Osteoblast (primary cell): ENCODE measurements around the gene IFNW1. TPM values are rescaled to one million over a fixed set of nuclear protein-coding genes. Genes with fewer than 3 reads are reported as not detected.

Experiments used
- DNase-seq: peaks from one replicate; pipeline ENCODE4 v3.0.0; 2011; ENCODE audit warnings: low spot score, mixed read lengths; ENCODE audit not compliant: insufficient read length; ENCODE audit errors: missing footprints
- H2AFZ ChIP-seq: 2 replicates; pipeline ENCODE4 v1.6.0; 2011; ENCODE audit warnings: mild to moderate bottlenecking, low read length
- H3K27ac ChIP-seq: 2 replicates; pipeline ENCODE4 v1.5.1; 2011; ENCODE audit warnings: mild to moderate bottlenecking, low read depth, low read length, moderate library complexity
- H3K27me3 ChIP-seq: 2 replicates; pipeline ENCODE4 v1.6.0; 2012; ENCODE audit warnings: mild to moderate bottlenecking, control low read depth, inconsistent platforms, low read length, moderate library complexity; ENCODE audit not compliant: insufficient read depth
- H3K36me3 ChIP-seq: 2 replicates; pipeline ENCODE4 v1.5.1; 2011; ENCODE audit warnings: mild to moderate bottlenecking, low read length, control low read depth, moderate library complexity; ENCODE audit not compliant: insufficient read depth
- H3K4me1 ChIP-seq: 2 replicates; pipeline ENCODE4 v1.5.1; 2011; ENCODE audit warnings: mild to moderate bottlenecking, low read length, control low read depth, moderate library complexity; ENCODE audit not compliant: insufficient read depth
- H3K4me2 ChIP-seq: 2 replicates; pipeline ENCODE4 v1.6.0; 2011; ENCODE audit warnings: mild to moderate bottlenecking, low read length; ENCODE audit not compliant: insufficient read depth
- H3K4me3 ChIP-seq: fragments of 200-600 bp; sonication (generic); 3 replicates; pipeline ENCODE4 v1.5.1; 2012; ENCODE audit warnings: mild to moderate bottlenecking, low read length, inconsistent platforms; ENCODE audit not compliant: insufficient read depth
- H3K79me2 ChIP-seq: 2 replicates; pipeline ENCODE4 v1.6.0; 2012; ENCODE audit warnings: mild to moderate bottlenecking, low read length, control low read depth, inconsistent platforms; ENCODE audit not compliant: insufficient read depth
- H3K9me3 ChIP-seq: 2 replicates; pipeline ENCODE4 v1.5.1; 2011; ENCODE audit warnings: low read depth, low read length, control low read depth
- H4K20me1 ChIP-seq: 2 replicates; pipeline ENCODE4 v1.6.0; 2012; ENCODE audit warnings: mild to moderate bottlenecking, low read length, control low read depth; ENCODE audit not compliant: insufficient read depth
- small RNA-seq: library from RNA; depleted of rRNA; stranded (forward); fragments of <200 nt; gene quantifications from one replicate; pipeline ENCODE3, GENCODE V24; 2012
- total RNA-seq: library from RNA; depleted of rRNA; stranded (reverse); fragments of >200 nt; gene quantifications from 2 replicates; pipeline ENCODE4 v1.2.3, GENCODE V29; 2012
- TF ChIP-seq, protein P1 (sequence below): IDR thresholded peaks from 2 replicates; pipeline ENCODE4 v1.5.1; 2011; ENCODE audit warnings: mild to moderate bottlenecking, low read depth, low read length, moderate library complexity; ENCODE audit errors: extremely low read depth

Gene IFNW1
- total RNA-seq, 1 donor = not detected

DNA sequence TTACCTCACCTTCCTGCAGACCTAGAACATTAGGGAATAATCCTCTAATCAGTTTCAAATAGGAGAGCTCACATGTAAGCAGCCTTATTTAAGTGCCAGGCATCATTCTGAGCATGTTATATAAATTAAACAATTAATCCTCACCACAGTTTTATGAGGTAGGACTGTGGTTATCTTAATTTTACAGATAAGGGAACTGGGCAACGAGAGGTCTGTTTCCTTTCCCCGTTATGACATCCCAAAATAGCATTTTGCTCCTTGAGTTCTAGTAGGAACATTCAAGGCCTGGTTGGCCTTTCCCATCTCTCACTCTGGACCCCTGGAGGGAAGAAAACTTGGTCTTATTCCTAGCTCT, 44.8 kb downstream of the IFNW1 start:
- H3K27me3 ChIP-seq = no peaks in the 10 kb centered on the region
- no peak overlapping the region for H3K4me3 ChIP-seq
- no peak for DNase-seq
- peak overlapping the region; percentile 25 for H3K27ac ChIP-seq
- peak overlapping the region; percentile 64 for H3K4me2 ChIP-seq
- H4K20me1 ChIP-seq = no peaks in the 10 kb centered on the region
- no peaks in the 10 kb centered on the region for H3K36me3 ChIP-seq
- H3K4me1 ChIP-seq = peaks cover 11% of the 10 kb centered on the region
- no peaks in the 10 kb centered on the region for H3K79me2 ChIP-seq
- H2AFZ ChIP-seq = peak overlapping the region; percentile 90
- TF ChIP-seq, protein P1, sequence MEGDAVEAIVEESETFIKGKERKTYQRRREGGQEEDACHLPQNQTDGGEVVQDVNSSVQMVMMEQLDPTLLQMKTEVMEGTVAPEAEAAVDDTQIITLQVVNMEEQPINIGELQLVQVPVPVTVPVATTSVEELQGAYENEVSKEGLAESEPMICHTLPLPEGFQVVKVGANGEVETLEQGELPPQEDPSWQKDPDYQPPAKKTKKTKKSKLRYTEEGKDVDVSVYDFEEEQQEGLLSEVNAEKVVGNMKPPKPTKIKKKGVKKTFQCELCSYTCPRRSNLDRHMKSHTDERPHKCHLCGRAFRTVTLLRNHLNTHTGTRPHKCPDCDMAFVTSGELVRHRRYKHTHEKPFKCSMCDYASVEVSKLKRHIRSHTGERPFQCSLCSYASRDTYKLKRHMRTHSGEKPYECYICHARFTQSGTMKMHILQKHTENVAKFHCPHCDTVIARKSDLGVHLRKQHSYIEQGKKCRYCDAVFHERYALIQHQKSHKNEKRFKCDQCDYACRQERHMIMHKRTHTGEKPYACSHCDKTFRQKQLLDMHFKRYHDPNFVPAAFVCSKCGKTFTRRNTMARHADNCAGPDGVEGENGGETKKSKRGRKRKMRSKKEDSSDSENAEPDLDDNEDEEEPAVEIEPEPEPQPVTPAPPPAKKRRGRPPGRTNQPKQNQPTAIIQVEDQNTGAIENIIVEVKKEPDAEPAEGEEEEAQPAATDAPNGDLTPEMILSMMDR = no peak
- H3K9me3 ChIP-seq = no peaks in the 10 kb centered on the region

DNA sequence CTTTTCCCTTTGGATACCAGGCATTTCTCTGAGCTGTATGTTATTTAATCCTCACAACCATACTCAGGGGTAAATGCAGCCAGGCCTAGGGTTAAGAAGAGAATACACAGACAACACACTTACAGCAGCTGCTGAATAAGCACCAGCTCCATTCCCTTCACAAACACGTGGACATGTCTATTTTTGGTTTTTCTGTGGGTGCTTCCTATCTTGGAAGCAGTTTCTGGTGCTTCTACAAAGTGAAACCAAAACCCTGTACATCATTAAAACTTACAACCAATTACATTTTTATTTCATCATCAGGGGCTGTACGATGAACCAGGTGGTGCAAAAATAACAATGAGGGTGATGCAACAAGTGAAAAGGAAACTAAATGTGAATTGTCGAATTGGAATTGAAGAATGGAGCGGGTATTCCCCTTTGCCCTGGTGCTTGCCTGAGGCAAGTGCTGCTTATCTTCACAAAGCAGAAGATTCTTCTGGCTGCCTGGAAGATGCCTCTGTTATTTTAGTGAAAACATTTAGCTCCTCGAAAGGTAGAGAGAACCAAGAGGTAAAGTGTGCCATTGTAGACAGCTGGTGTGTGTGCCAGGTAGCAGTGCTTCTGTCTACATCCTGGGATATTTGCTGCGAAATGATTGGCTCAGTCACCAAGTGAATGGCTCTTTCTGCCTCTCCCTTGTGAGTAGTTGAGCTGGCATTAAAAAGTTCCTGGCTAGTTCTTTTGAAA, 45.3 kb downstream of the IFNW1 start:
- Histone ChIP-seq H3K4me2 (peak overlapping the region; percentile 64), H3K27ac (peak overlapping the region; percentile 25), H2AFZ (peak overlapping the region; percentile 90), H3K79me2 (no peaks in the 10 kb centered on the region), H3K9me3 (no peaks in the 10 kb centered on the region), H3K27me3 (no peaks in the 10 kb centered on the region), H3K4me1 (peaks cover 14% of the 10 kb centered on the region), H3K4me3 (peak overlapping the region; percentile 58), H3K36me3 (no peaks in the 10 kb centered on the region), H4K20me1 (no peaks in the 10 kb centered on the region)
- no peak for DNase-seq
- TF ChIP-seq, protein P1 = no peak

DNA sequence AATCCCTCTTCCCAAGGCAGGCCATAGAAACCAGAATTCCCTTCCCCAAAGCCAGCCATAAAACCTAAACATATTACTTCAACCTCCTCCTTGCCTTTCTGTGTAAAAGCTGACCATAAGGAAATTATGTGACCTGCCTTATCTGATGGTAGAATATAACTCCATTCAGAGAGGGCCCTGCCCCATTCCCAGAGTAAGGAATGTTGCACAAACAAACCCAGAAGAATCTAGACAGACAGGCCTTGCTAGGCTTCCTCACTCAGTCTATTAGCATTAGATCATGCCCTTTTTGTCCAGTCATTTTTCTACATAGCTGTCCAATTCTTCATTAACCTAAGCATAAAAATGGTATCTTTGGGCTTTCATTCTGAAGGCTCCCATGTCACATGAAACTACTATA, 46.1 kb downstream of the IFNW1 start:
- H2AFZ ChIP-seq = no peak overlapping the region
- peaks cover 14% of the 10 kb centered on the region for H3K4me1 ChIP-seq
- H3K9me3 ChIP-seq = no peaks in the 10 kb centered on the region
- H4K20me1 ChIP-seq = no peaks in the 10 kb centered on the region
- DNase-seq = no peak
- TF ChIP-seq, protein P1 = no peak
- H3K27me3 ChIP-seq = no peaks in the 10 kb centered on the region
- no peak overlapping the region for H3K4me2 ChIP-seq
- no peaks in the 10 kb centered on the region for H3K36me3 ChIP-seq
- no peak overlapping the region for H3K4me3 ChIP-seq
- no peak overlapping the region for H3K27ac ChIP-seq
- H3K79me2 ChIP-seq = no peaks in the 10 kb centered on the region

Small RNAs within 50 kb of the gene (small RNA-seq; reads per million reads assigned to genes)
- gene IFNWP4 = not detected
- not detected for gene RF00019

Other genes with a start within 250 kb of the IFNW1 start
- 6.8 and 8.3 TPM in 2 replicates for gene HACD4, start 110.2 kb downstream of the IFNW1 start, total RNA-seq
- not detected in 2 replicates for gene IFNB1, start 63.9 kb downstream of the IFNW1 start, total RNA-seq
- not detected in 2 replicates for gene IFNA21, start 24.8 kb upstream of the IFNW1 start, total RNA-seq
- not detected in 2 replicates for gene IFNA4, start 45.8 kb upstream of the IFNW1 start, total RNA-seq
- not detected in 2 replicates for gene IFNA7, start 60.4 kb upstream of the IFNW1 start, total RNA-seq
- not detected in 2 replicates for gene IFNA10, start 65.3 kb upstream of the IFNW1 start, total RNA-seq
- not detected in 2 replicates for gene IFNA16, start 75.5 kb upstream of the IFNW1 start, total RNA-seq
- not detected in 2 replicates for gene IFNA17, start 86.4 kb upstream of the IFNW1 start, total RNA-seq
- not detected in 2 replicates for gene IFNA14, start 98.2 kb upstream of the IFNW1 start, total RNA-seq
- gene IFNA5, start 163.5 kb upstream of the IFNW1 start, total RNA-seq = not detected in 2 replicates
- 35.9 and 38.4 TPM in 2 replicates for gene KLHL9, start 193.6 kb upstream of the IFNW1 start, total RNA-seq
- not detected in 2 replicates for gene IFNA6, start 209.1 kb upstream of the IFNW1 start, total RNA-seq
- gene IFNA13, start 226.2 kb upstream of the IFNW1 start, total RNA-seq = not detected in 2 replicates
- gene IFNA2, start 243.6 kb upstream of the IFNW1 start, total RNA-seq = not detected in 2 replicates